PC-3 (cell line): ENCODE results near the gene DNAH14. TPM values are rescaled to one million over a fixed set of nuclear protein-coding genes. Genes with fewer than 3 reads are reported as not detected.
"Not testable (repeated sequence)": the region's sequence is repeated elsewhere in the genome, so short reads cannot be mapped to it uniquely, and the experiment has no call there.

Experiments used
- ATAC-seq: fragments of 200-7000 bp; cut with Tn5 transposase; 2 replicates; pipeline ENCODE4 v1.9.1; 2020; ENCODE audit warnings: mild to moderate bottlenecking, moderate library complexity
- BruUV-seq: library from RNA; stranded (reverse); fragments of 400-500 nt; replicated peaks from 2 replicates; lab custom pipeline; 2021; lab: Mats Ljungman, UMichigan
- CTCF ChIA-PET: fragments of 300-600 bp; sonication (Branson Sonifier 250); formaldehyde crosslinking; loops from one replicate; lab custom pipeline; 2022; ENCODE audit warnings: antibody characterized with exemption; lab: Charles Lee
- POLR2A ChIA-PET: fragments of 300-600 bp; sonication (Branson Sonifier 250); formaldehyde crosslinking; loops from one replicate; lab custom pipeline; 2022; ENCODE audit warnings: antibody characterized with exemption; ENCODE audit not compliant: unreplicated experiment; lab: Charles Lee
- DNase-seq: peaks from one replicate; pipeline ENCODE4 v3.0.0-alpha.2; 2015
- H2AFZ ChIP-seq: fragments of 300-600 bp; sonication (generic); 2 replicates; pipeline ENCODE4 v1.6.0; 2016; ENCODE audit warnings: antibody characterized with exemption, low read length
- H3F3A ChIP-seq: fragments of 300-600 bp; sonication (generic); one replicate; pipeline ENCODE4 v1.6.0; 2017; ENCODE audit warnings: antibody characterized with exemption, low read length, control low read depth, mild to moderate bottlenecking; ENCODE audit not compliant: unreplicated experiment
- H3K27ac ChIP-seq: fragments of 300-600 bp; sonication (generic); 2 replicates; pipeline ENCODE4 v1.5.1; 2016; ENCODE audit warnings: mild to moderate bottlenecking, low read length
- H3K27me3 ChIP-seq: fragments of 300-600 bp; sonication (generic); 2 replicates; pipeline ENCODE4 v1.6.1; 2016; ENCODE audit warnings: low read length, mixed read lengths
- H3K36me3 ChIP-seq: fragments of 300-600 bp; sonication (generic); 2 replicates; pipeline ENCODE4 v1.6.1; 2016; ENCODE audit warnings: low read depth, mixed run types, low read length, mixed read lengths
- H3K4me1 ChIP-seq: fragments of 300-600 bp; sonication (generic); 2 replicates; pipeline ENCODE4 v1.5.1; 2016; ENCODE audit warnings: low read length; ENCODE audit not compliant: insufficient read depth
- H3K4me2 ChIP-seq: fragments of 300-600 bp; sonication (generic); 2 replicates; pipeline ENCODE4 v1.6.0; 2016; ENCODE audit warnings: low read length
- H3K4me3 ChIP-seq: fragments of 300-600 bp; sonication (generic); 2 replicates; pipeline ENCODE4 v1.5.1; 2016; ENCODE audit warnings: mild to moderate bottlenecking, low read length, mixed read lengths
- H3K79me2 ChIP-seq: fragments of 300-600 bp; sonication (generic); 2 replicates; pipeline ENCODE4 v1.6.1; 2017; ENCODE audit warnings: low read length, mixed read lengths
- H3K9ac ChIP-seq: fragments of 300-600 bp; sonication (generic); 2 replicates; pipeline ENCODE4 v1.6.0; 2016; ENCODE audit warnings: mild to moderate bottlenecking, low read length
- H3K9me2 ChIP-seq: fragments of 300-600 bp; sonication (generic); replicated peaks from 2 replicates; pipeline ENCODE4 v1.6.1; 2016; ENCODE audit warnings: mixed run types, low read length, mixed read lengths
- H3K9me3 ChIP-seq: fragments of 300-600 bp; sonication (generic); 2 replicates; pipeline ENCODE4 v1.6.1; 2016; ENCODE audit warnings: low read length, mixed read lengths
- H4K20me1 ChIP-seq: fragments of 300-600 bp; sonication (generic); 2 replicates; pipeline ENCODE4 v1.6.1; 2016; ENCODE audit warnings: low read length, mixed read lengths
- EZH2 ChIP-seq: fragments of 300-600 bp; sonication (generic); IDR thresholded peaks from one replicate; pipeline ENCODE4 v1.6.1; 2017; ENCODE audit warnings: antibody characterized with exemption, mild to moderate bottlenecking, low read length; ENCODE audit not compliant: unreplicated experiment
- EZH2phosphoT487 ChIP-seq: fragments of 300-600 bp; sonication (generic); IDR thresholded peaks from 2 replicates; pipeline ENCODE4 v1.6.1; 2018; ENCODE audit warnings: mild to moderate bottlenecking, antibody characterized with exemption, low read length, borderline replicate concordance
- intact Hi-C: fragments of 100-400 bp; cut with micrococcal nuclease; formaldehyde crosslinking; loops from 2 replicates; pipeline ENCODE4 v1.9.0; 2023
- total RNA-seq: library from RNA; depleted of rRNA; stranded (reverse); fragments of >200 nt; gene quantifications from 2 replicates; pipeline ENCODE4 v1.2.3, GENCODE V29; 2014
- TF ChIP-seq, protein P1 (sequence below): fragments of 300-600 bp; sonication (generic); conservative IDR thresholded peaks from 2 replicates; pipeline ENCODE4 v1.5.1; 2017; ENCODE audit warnings: antibody characterized with exemption, low read depth, mild to moderate bottlenecking, low read length

The DNAH14 gene
- total RNA-seq, 1 experiment from 2014 or later = 42.8 TPM

DNA sequence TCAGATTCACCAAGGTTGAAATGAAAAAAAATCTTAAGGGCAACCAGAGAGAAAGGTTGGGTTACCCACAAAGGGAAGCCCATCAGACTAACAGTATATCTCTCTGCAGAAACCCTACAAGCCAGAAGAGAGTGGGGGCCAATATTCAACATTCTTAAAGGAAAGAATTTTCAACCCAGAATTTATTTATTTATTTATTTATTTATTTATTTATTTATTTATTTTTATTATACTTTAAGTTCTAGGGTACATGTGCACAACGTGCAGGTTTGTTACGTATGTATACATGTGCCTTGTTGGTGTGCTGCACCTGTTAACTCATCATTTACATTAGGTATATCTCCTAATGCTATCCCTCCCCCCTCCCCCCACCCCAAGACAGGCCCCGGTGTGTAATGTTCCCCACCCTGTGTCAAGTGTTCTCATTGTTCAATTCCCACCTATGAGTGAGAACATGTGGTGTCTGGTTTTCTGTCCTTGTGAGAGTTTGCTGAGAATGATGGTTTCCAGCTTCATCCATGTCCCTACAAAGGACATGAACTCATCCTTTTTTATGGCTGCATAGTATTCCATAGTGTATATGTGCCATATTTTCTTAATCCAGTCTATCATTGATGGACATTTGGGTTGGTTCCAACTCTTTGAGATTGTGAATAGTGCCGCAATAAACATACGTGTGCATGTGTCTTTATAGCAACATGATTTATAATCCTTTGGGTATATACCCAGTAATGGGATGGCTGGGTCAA is 282.4 kb downstream of the DNAH14 start:
- H3K9me3 ChIP-seq, CTCF ChIA-PET, H3K4me2 ChIP-seq, H3K36me3 ChIP-seq, H3K9me2 ChIP-seq, H3K4me1 ChIP-seq, H3K79me2 ChIP-seq, H3K9ac ChIP-seq, H4K20me1 ChIP-seq, intact Hi-C loops, H3K4me3 ChIP-seq, BruUV-seq, H2AFZ ChIP-seq, H3K27ac ChIP-seq, H3K27me3 ChIP-seq, DNase-seq, H3F3A ChIP-seq, ATAC-seq, POLR2A ChIA-PET: not testable (repeated sequence)

DNA sequence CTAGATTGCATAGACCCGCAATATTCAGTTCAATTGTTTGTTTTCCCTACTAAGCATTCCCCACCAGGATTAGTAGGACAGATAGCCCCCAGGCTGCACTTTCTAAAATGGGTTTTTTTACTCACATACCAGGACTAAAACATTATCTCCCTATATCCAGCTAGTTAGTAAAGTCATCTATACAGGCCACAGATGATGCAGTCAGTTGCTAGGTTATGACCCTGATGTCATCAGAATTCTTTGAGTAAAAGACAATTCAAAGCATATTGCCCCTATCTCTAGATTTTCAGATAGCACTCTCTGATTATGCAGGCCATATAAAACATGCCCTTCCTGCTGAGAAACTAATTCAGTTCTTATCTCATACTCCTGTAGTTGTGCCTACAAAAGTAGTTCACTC is 294.8 kb downstream of the DNAH14 start:
- BruUV-seq = no TSS peak
- POLR2A ChIA-PET = no interaction called here
- no peak for DNase-seq
- TF ChIP-seq, protein P1, sequence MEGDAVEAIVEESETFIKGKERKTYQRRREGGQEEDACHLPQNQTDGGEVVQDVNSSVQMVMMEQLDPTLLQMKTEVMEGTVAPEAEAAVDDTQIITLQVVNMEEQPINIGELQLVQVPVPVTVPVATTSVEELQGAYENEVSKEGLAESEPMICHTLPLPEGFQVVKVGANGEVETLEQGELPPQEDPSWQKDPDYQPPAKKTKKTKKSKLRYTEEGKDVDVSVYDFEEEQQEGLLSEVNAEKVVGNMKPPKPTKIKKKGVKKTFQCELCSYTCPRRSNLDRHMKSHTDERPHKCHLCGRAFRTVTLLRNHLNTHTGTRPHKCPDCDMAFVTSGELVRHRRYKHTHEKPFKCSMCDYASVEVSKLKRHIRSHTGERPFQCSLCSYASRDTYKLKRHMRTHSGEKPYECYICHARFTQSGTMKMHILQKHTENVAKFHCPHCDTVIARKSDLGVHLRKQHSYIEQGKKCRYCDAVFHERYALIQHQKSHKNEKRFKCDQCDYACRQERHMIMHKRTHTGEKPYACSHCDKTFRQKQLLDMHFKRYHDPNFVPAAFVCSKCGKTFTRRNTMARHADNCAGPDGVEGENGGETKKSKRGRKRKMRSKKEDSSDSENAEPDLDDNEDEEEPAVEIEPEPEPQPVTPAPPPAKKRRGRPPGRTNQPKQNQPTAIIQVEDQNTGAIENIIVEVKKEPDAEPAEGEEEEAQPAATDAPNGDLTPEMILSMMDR = no peak
- TF ChIP-seq EZH2 (no peak), EZH2phosphoT487 (no peak)
- no peak overlapping the region for H3K27ac ChIP-seq
- no peaks in the 10 kb centered on the region for H3K4me1 ChIP-seq
- H3K79me2 ChIP-seq = no peaks in the 10 kb centered on the region
- no peaks in the 10 kb centered on the region for H3F3A ChIP-seq
- H3K27me3 ChIP-seq = no peaks in the 10 kb centered on the region
- H3K9ac ChIP-seq = no peak overlapping the region
- H3K4me2 ChIP-seq = no peak overlapping the region
- no peaks in the 10 kb centered on the region for H3K9me2 ChIP-seq
- no peak for ATAC-seq
- no peaks in the 10 kb centered on the region for H4K20me1 ChIP-seq
- H3K36me3 ChIP-seq = no peaks in the 10 kb centered on the region
- no peak overlapping the region for H3K4me3 ChIP-seq
- intact Hi-C loops = no loop called here
- H2AFZ ChIP-seq = no peak overlapping the region
- no peaks in the 10 kb centered on the region for H3K9me3 ChIP-seq
- CTCF ChIA-PET = no interaction called here

DNA sequence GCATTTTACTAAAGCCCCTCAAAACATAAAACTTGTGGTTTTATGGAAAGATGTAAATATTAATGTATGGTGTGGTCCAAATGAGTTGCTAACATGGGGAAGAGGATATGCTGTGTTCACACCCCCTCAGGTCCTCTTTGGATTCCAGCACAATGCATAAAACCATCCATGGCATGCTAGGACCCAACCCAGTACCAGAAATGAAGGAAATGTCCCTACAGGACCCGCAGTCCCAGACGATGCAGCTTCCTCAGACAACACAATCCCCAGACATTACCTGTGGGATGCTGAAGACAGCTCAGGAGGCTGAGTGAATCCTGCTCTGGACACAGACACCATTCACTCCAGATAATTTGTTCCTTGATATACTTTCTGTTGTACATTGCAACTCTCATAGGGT is 296.2 kb downstream of the DNAH14 start:
- TF ChIP-seq, protein P1 = no peak
- no peak for TF ChIP-seq EZH2phosphoT487
- Histone ChIP-seq H2AFZ (no peak overlapping the region), H3K9ac (no peak overlapping the region), H3K79me2 (no peaks in the 10 kb centered on the region), H3K4me1 (no peaks in the 10 kb centered on the region), H3K9me2 (no peaks in the 10 kb centered on the region), H3K9me3 (no peaks in the 10 kb centered on the region), H3F3A (no peaks in the 10 kb centered on the region), H3K27ac (no peak overlapping the region), H3K4me2 (no peak overlapping the region), H3K36me3 (no peaks in the 10 kb centered on the region), H3K4me3 (no peak overlapping the region), H4K20me1 (no peaks in the 10 kb centered on the region), H3K27me3 (no peaks in the 10 kb centered on the region)
- no peak for ATAC-seq
- no peak for DNase-seq
- intact Hi-C loops = no loop called here
- ChIA-PET CTCF (no interaction called here), POLR2A (no interaction called here)
- no TSS peak for BruUV-seq
